Panc1 (cell line): Measurements from ENCODE around the gene LHPP. TPM values are rescaled to one million over a fixed set of nuclear protein-coding genes. Genes with fewer than 3 reads are reported as not detected.

Experiments used
- ATAC-seq: fragments of 200-7000 bp; cut with Tn5 transposase; 2 replicates; pipeline ENCODE4 v1.9.1; 2020; ENCODE audit warnings: mild to moderate bottlenecking, moderate library complexity
- BruUV-seq: library from RNA; stranded (reverse); fragments of 400-500 nt; replicated peaks from 2 replicates; lab custom pipeline; 2021; lab: Mats Ljungman, UMichigan
- CTCF ChIA-PET: fragments of 300-600 bp; sonication (Branson Sonifier 250); formaldehyde crosslinking; loops from one replicate; lab custom pipeline; 2022; ENCODE audit warnings: antibody characterized with exemption; lab: Charles Lee
- POLR2A ChIA-PET: fragments of 300-600 bp; sonication (Branson Sonifier 250); formaldehyde crosslinking; loops from one replicate; lab custom pipeline; 2022; ENCODE audit warnings: antibody characterized with exemption; lab: Charles Lee
- DNase-seq: peaks from one replicate; pipeline ENCODE4 v3.0.0-alpha.2; 2010; ENCODE audit warnings: low read depth, low spot score
- H3K27ac ChIP-seq: 2 replicates; pipeline ENCODE4 v1.5.1; 2011; ENCODE audit warnings: mild to moderate bottlenecking, low read length, inconsistent platforms
- H3K27me3 ChIP-seq: fragments of 200-500 bp; sonication (Bioruptor generic); 2 replicates; pipeline ENCODE4 v1.6.0; 2014; ENCODE audit warnings: low read length, inconsistent platforms; ENCODE audit not compliant: control insufficient read depth, insufficient read depth
- H3K36me3 ChIP-seq: fragments of 200-500 bp; sonication (Bioruptor generic); 2 replicates; pipeline ENCODE4 v1.5.1; 2014; ENCODE audit warnings: inconsistent platforms, mild to moderate bottlenecking, low read length, moderate library complexity; ENCODE audit not compliant: control insufficient read depth, insufficient read depth
- H3K4me1 ChIP-seq: 2 replicates; pipeline ENCODE4 v1.5.1; 2011; ENCODE audit warnings: inconsistent platforms, mild to moderate bottlenecking, low read length, moderate library complexity; ENCODE audit not compliant: control insufficient read depth, insufficient read depth
- H3K4me3 ChIP-seq, 2 experiments: 2 replicates each; pipeline ENCODE4 v1.5.1; 2011 to 2012; ENCODE audit warnings: low read depth in 2 of 2, low read length in 2 of 2, mild to moderate bottlenecking in 2 of 2, inconsistent platforms in 1 of 2, moderate library complexity in 1 of 2
- H3K9me3 ChIP-seq: fragments of 200-500 bp; sonication (Bioruptor generic); 2 replicates; pipeline ENCODE4 v1.5.1; 2014; ENCODE audit warnings: low read depth, mild to moderate bottlenecking, inconsistent platforms, low read length, moderate library complexity; ENCODE audit not compliant: control insufficient read depth, insufficient read depth
- POLR2AphosphoS5 ChIP-seq: IDR thresholded peaks from 2 replicates; pipeline ENCODE4 v1.6.1; 2012; ENCODE audit warnings: mild to moderate bottlenecking, low read depth, low read length, moderate library complexity
- SIN3A ChIP-seq: IDR thresholded peaks from 2 replicates; pipeline ENCODE4 v1.6.1; 2012; ENCODE audit warnings: low read depth, mild to moderate bottlenecking, low read length, moderate library complexity, borderline replicate concordance; ENCODE audit not compliant: insufficient read depth
- TCF7L2 ChIP-seq: IDR thresholded peaks from 2 replicates; pipeline ENCODE4 v1.6.1; 2011; ENCODE audit warnings: mild to moderate bottlenecking, low read depth, low read length, inconsistent platforms
- in situ Hi-C: cut with HindIII; loops from 2 replicates; pipeline ENCODE4 v1.10.0; 2016; ENCODE audit warnings: low sequenced_read_pairs, low pct_unique_long_range_greater_than_20kb
- intact Hi-C: fragments of 100-400 bp; cut with micrococcal nuclease; formaldehyde crosslinking; loops from one replicate; pipeline ENCODE4 v1.10.0; 2022; ENCODE audit not compliant: unreplicated experiment
- total RNA-seq: library from RNA; stranded (reverse); gene quantifications from one replicate; pipeline ENCODE4 v1.2.1, GENCODE V29; 2021; ENCODE audit not compliant: unreplicated experiment
- TF ChIP-seq, protein P1 (sequence below): fragments of 450-650 bp; IDR thresholded peaks from 2 replicates; pipeline ENCODE4 v1.5.1; 2017; ENCODE audit warnings: mild to moderate bottlenecking
- TF ChIP-seq, protein P2 (sequence below), 2 experiments: IDR thresholded peaks; 2 replicates each; pipeline ENCODE4 v1.6.1; 2011 to 2012; ENCODE audit warnings: low read depth in 2 of 2, control low read depth in 1 of 2, low read length in 1 of 2, mild to moderate bottlenecking in 1 of 2, moderate library complexity in 1 of 2; ENCODE audit not compliant: insufficient read depth in 1 of 2

The LHPP gene
- total RNA-seq, 1 experiment from 2014 or later = 15.0 TPM

DNA sequence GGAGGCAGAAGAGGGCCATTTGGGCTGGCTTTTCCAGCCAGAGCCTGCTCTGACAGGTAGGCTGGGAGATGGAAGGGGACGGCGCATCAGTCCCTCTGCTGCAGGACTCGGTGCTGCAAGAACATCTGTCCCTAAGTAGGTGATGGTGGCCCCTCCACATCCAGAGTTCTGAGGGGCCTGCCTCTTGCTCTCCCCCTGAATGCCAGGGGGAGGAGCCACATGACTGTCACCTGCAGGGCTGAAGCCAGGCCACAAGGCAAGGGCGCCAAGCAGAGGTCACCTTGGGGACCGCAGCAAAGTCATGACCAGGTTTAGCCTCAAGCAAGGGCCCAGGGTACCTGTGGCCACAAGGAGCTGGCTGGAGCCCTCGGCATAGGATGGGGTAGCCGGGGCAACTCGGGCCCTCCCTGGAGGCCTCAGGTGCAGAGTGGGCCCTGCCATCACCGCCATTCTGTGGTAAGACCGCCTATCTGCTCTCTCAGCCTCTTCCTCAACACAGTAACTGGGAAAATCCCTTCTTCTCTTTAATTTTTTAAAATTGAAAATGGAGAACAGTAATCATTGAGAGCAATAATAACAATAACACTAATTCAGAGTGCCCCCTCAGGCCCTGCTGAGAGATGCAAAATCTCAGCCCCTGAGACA is 183.3 kb downstream of the LHPP start:
- Histone ChIP-seq H3K27me3 (no peaks in the 10 kb centered on the region), H3K36me3 (no peaks in the 10 kb centered on the region), H3K4me3 (no peak overlapping the region), H3K4me1 (peaks cover 24% of the 10 kb centered on the region), H3K27ac (no peak overlapping the region), H3K9me3 (no peaks in the 10 kb centered on the region)
- intact Hi-C loops (no loop called here), in situ Hi-C loops (no loop called here)
- DNase-seq (no peak), ATAC-seq (no peak)
- TF ChIP-seq POLR2AphosphoS5 (no peak), SIN3A (no peak), TCF7L2 (no peak)
- TF ChIP-seq, protein P1, sequence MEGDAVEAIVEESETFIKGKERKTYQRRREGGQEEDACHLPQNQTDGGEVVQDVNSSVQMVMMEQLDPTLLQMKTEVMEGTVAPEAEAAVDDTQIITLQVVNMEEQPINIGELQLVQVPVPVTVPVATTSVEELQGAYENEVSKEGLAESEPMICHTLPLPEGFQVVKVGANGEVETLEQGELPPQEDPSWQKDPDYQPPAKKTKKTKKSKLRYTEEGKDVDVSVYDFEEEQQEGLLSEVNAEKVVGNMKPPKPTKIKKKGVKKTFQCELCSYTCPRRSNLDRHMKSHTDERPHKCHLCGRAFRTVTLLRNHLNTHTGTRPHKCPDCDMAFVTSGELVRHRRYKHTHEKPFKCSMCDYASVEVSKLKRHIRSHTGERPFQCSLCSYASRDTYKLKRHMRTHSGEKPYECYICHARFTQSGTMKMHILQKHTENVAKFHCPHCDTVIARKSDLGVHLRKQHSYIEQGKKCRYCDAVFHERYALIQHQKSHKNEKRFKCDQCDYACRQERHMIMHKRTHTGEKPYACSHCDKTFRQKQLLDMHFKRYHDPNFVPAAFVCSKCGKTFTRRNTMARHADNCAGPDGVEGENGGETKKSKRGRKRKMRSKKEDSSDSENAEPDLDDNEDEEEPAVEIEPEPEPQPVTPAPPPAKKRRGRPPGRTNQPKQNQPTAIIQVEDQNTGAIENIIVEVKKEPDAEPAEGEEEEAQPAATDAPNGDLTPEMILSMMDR = no peak
- TF ChIP-seq, protein P2, sequence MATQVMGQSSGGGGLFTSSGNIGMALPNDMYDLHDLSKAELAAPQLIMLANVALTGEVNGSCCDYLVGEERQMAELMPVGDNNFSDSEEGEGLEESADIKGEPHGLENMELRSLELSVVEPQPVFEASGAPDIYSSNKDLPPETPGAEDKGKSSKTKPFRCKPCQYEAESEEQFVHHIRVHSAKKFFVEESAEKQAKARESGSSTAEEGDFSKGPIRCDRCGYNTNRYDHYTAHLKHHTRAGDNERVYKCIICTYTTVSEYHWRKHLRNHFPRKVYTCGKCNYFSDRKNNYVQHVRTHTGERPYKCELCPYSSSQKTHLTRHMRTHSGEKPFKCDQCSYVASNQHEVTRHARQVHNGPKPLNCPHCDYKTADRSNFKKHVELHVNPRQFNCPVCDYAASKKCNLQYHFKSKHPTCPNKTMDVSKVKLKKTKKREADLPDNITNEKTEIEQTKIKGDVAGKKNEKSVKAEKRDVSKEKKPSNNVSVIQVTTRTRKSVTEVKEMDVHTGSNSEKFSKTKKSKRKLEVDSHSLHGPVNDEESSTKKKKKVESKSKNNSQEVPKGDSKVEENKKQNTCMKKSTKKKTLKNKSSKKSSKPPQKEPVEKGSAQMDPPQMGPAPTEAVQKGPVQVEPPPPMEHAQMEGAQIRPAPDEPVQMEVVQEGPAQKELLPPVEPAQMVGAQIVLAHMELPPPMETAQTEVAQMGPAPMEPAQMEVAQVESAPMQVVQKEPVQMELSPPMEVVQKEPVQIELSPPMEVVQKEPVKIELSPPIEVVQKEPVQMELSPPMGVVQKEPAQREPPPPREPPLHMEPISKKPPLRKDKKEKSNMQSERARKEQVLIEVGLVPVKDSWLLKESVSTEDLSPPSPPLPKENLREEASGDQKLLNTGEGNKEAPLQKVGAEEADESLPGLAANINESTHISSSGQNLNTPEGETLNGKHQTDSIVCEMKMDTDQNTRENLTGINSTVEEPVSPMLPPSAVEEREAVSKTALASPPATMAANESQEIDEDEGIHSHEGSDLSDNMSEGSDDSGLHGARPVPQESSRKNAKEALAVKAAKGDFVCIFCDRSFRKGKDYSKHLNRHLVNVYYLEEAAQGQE (IDR thresholded peaks at IDR 0.05; ENCODE audit: insufficient read depth in 1 of 2, low read depth in 2 of 2, low read length in 1 of 2) = no peak
- ChIA-PET CTCF (no interaction called here), POLR2A (no interaction called here)
- no TSS peak for BruUV-seq

DNA sequence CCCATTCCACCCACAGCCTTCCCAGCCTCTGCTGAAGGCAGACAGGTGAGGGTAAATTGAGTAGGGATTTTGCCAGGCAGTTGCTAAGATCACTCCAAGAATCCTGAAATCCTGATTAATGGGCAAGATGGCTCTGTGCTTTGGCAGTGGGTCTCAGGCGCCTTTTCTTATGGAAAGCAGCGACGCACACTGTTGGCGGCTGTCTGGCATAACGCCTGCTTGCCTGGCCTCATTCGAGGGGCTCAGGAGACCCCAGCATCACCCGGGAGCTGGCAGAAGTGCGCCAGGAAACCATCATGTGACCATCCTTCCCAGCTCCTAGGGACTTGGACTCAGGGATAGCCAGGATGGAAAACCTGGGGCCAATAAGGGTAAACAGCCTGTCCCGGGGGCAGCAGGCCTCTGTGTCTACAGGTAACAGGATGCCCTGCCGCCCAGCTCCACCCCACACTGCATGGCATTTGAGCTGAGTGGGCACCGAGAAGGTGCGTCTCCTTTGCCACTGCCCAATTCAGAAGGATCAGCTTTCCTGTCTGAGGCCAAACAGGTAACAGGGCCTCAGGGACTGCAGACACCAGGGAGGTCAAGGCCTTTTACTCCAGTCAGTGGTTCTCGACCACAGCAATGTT is 184.0 kb downstream of the LHPP start:
- TF ChIP-seq, protein P1 = no peak
- POLR2A ChIA-PET = no interaction called here
- intact Hi-C loops (no loop called here), in situ Hi-C loops (no loop called here)
- H3K27ac ChIP-seq = no peak overlapping the region
- BruUV-seq = no TSS peak
- H3K4me1 ChIP-seq = peaks cover 24% of the 10 kb centered on the region
- no peaks in the 10 kb centered on the region for H3K9me3 ChIP-seq
- ATAC-seq (no peak), DNase-seq (no peak)
- H3K27me3 ChIP-seq = no peaks in the 10 kb centered on the region
- no peaks in the 10 kb centered on the region for H3K36me3 ChIP-seq
- no peak overlapping the region for H3K4me3 ChIP-seq
- CTCF ChIA-PET = no interaction called here
